Measurements from ENCODE around the gene GPR17. TPM values are rescaled to one million over a fixed set of nuclear protein-coding genes. Genes with fewer than 3 reads are reported as not detected.
A peak's percentile ranks its signal among the peaks of the same experiment; 100 is the strongest.

GPR17 gene
- total RNA-seq, 1 experiment from 2014 or later: not detected

DNA sequence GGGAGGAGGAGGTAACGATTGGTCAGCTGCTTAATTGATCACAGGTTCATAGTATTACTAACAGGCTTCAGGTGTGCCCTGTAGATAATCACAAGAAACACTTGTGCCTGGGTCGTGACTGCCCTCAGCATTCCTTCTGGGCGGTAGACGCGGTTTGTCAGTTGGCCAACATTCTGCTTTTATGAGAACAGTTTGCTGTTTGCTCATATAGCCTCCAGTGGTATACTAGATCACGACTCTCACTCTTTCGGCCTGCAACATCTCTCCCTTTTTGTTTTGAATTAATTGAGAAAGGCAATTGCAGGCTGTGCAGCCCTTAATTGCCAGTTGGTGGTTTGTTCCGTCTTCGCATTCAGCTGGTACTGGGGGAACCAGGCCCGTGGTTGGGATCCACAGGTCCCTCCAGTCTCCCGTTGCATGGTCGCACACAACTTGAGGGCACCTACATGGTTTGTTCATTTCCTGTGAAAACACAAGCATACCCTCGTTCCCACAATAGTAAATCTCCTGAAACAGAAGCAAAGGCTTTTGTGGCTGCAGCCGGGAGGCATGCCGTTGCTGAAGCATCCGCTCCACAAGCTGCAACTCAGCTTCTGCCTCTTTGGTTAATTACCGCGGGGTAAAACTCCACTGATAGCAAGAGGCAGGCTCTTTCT, 30.3 kb upstream of the GPR17 start:
- peaks cover 22% of the 10 kb centered on the region for H3K4me1 Mint-ChIP-seq (ENCODE audit: insufficient read depth, unreplicated experiment)

DNA sequence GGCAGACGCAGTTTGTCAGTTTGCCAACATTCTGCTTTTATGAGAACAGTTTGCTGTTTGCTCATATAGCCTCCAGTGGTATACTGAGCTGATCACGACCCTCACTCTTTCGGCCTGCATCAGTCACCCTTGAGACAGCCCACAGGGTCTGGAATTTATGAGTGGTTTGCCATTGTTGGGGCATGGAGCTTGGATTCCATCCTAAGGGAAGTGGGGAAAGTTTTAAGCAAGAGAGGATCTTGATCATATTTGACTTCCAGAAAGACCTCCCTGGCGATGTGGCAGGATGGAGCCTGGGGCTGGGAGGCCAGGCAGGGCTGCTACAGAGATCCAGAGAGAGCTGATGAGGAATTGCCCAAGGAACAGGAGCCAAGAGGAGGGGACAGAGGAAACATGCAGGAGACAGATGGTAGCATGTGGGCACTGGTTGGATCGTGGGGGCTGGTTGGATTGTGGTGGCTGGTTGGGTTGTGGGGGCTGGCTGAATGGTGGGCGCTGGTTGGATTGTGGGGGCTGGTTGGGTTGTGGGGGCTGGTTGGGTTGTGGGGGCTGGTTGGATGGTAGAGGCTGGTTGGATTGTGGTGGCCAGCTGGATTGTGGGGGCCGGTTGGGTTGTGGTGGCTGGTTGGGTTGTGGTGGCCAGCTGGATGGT, 27.3 kb upstream of the GPR17 start:
- BruUV-seq (replicated peaks): no TSS peak
- DNase-seq (ENCODE audit: unreplicated experiment): no peak
- H3K36me3 Mint-ChIP-seq (ENCODE audit: insufficient read depth, unreplicated experiment): no peaks in the 10 kb centered on the region
- no peaks in the 10 kb centered on the region for H3K27me3 Mint-ChIP-seq (ENCODE audit: insufficient read depth, unreplicated experiment)
- H3K27ac Mint-ChIP-seq (ENCODE audit: low read depth, unreplicated experiment): no peak overlapping the region
- ChIA-PET POLR2A (no interaction called here), CTCF (interaction anchor here (0.5 kb wide), 1 partner anchor 19 kb away, joined by 3 read pairs; no protein-coding TSS in a partner anchor)
- TF ChIP-seq, protein P1, sequence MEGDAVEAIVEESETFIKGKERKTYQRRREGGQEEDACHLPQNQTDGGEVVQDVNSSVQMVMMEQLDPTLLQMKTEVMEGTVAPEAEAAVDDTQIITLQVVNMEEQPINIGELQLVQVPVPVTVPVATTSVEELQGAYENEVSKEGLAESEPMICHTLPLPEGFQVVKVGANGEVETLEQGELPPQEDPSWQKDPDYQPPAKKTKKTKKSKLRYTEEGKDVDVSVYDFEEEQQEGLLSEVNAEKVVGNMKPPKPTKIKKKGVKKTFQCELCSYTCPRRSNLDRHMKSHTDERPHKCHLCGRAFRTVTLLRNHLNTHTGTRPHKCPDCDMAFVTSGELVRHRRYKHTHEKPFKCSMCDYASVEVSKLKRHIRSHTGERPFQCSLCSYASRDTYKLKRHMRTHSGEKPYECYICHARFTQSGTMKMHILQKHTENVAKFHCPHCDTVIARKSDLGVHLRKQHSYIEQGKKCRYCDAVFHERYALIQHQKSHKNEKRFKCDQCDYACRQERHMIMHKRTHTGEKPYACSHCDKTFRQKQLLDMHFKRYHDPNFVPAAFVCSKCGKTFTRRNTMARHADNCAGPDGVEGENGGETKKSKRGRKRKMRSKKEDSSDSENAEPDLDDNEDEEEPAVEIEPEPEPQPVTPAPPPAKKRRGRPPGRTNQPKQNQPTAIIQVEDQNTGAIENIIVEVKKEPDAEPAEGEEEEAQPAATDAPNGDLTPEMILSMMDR (IDR thresholded peaks at IDR 0.05; ENCODE audit: unreplicated experiment): no peak
- H3K9me3 Mint-ChIP-seq (ENCODE audit: unreplicated experiment): no peaks in the 10 kb centered on the region
- H3K4me1 Mint-ChIP-seq (ENCODE audit: insufficient read depth, unreplicated experiment): peaks cover 26% of the 10 kb centered on the region
- H3K4me3 Mint-ChIP-seq (ENCODE audit: unreplicated experiment): no peak overlapping the region
- intact Hi-C loops (cut with micrococcal nuclease): no loop called here

More for the DNA sequence above, 30.3 kb upstream of the GPR17 start:
- DNase-seq (ENCODE audit: unreplicated experiment): peak; percentile 22
- H3K27me3 Mint-ChIP-seq (ENCODE audit: insufficient read depth, unreplicated experiment): no peaks in the 10 kb centered on the region
- no peaks in the 10 kb centered on the region for H3K36me3 Mint-ChIP-seq (ENCODE audit: insufficient read depth, unreplicated experiment)
- no peak overlapping the region for H3K4me3 Mint-ChIP-seq (ENCODE audit: unreplicated experiment)
- intact Hi-C loops (cut with micrococcal nuclease): no loop called here
- peaks cover 8% of the 10 kb centered on the region for H3K9me3 Mint-ChIP-seq (ENCODE audit: unreplicated experiment)
- ChIA-PET POLR2A (interaction anchor here (0.5 to 0.6 kb wide), 2 partner anchors 346 to 1058 kb away, joined by 3 read pairs; no protein-coding TSS in a partner anchor), CTCF (interaction anchor here (0.6 kb wide), 2 partner anchors 329 to 534 kb away, joined by 3 read pairs; no protein-coding TSS in a partner anchor)
- TF ChIP-seq, protein P1 (IDR thresholded peaks at IDR 0.05; ENCODE audit: unreplicated experiment): no peak
- H3K27ac Mint-ChIP-seq (ENCODE audit: low read depth, unreplicated experiment): no peak overlapping the region
- BruUV-seq (replicated peaks): no TSS peak

DNA sequence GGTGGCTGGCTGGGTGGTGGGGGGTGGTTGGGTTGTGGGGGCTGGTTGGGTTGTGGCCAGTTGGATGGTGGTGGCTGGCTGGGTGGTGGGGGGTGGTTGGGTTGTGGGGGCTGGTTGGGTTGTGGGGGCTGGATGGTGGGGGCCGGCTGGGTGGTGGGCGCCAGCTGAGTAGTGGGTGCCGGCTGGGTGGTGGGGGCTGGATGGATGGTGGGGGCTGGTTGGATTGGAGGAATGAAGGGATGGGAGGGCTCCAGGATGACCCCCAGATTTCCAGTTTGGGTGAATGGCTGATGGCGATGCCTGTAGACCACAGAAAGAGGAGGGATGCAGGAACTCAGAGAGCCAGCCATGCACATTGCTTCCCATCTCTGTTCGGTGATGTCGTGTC, 26.8 kb upstream of the GPR17 start:
- ChIA-PET POLR2A (no interaction called here), CTCF (no interaction called here)
- Mint-ChIP-seq H3K4me3 (ENCODE audit: unreplicated experiment) (no peak overlapping the region), H3K4me1 (ENCODE audit: insufficient read depth, unreplicated experiment) (peaks cover 28% of the 10 kb centered on the region), H3K9me3 (ENCODE audit: unreplicated experiment) (no peaks in the 10 kb centered on the region), H3K27ac (ENCODE audit: low read depth, unreplicated experiment) (no peak overlapping the region), H3K36me3 (ENCODE audit: insufficient read depth, unreplicated experiment) (no peaks in the 10 kb centered on the region), H3K27me3 (ENCODE audit: insufficient read depth, unreplicated experiment) (no peaks in the 10 kb centered on the region)
- no peak for DNase-seq (ENCODE audit: unreplicated experiment)
- BruUV-seq (replicated peaks): no TSS peak
- intact Hi-C loops (cut with micrococcal nuclease): no loop called here
- TF ChIP-seq, protein P1 (IDR thresholded peaks at IDR 0.05; ENCODE audit: unreplicated experiment): no peak

DNA sequence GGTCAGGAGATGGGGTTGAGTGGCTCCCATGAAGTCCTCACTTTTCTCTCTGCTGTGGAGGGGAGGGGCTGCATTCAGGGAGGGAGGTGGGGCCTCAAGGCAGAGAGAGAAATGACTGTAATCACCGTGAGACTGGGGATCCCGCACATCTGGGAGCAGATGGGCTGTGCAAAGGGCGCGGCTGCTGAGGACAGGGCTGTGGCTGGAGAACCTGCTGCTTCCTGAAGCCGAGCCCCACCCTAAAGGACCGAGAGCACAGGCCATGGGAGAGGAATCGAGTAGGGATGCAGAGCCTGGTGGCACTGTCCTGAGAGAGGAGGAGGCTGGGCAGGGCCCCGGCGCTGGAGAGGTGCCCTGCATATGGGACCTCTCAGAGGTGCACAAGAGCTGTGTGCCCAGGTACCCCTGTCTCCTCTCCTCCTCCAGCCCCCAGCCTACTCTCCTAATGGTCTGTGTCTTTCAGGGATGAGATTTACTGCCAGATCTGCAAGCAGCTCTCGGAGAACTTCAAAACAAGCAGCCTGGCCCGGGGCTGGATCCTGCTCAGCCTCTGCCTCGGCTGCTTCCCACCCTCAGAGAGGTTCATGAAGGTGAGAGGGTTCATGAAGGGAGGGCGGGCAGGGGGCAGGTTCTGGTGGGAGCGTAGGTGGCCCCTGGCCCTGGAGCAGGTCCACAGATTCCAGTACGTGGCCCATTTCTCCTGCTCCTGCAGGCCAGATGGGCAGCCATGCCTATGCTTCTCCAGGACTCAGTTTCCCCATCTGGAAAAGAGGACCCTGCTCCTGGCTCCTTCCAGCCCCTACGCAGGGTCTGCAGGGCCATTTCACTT, 25.9 kb upstream of the GPR17 start:
- BruUV-seq (replicated peaks): no TSS peak
- Mint-ChIP-seq H3K4me1 (ENCODE audit: insufficient read depth, unreplicated experiment) (peaks cover 22% of the 10 kb centered on the region), H3K36me3 (ENCODE audit: insufficient read depth, unreplicated experiment) (no peaks in the 10 kb centered on the region), H3K9me3 (ENCODE audit: unreplicated experiment) (no peaks in the 10 kb centered on the region), H3K27ac (ENCODE audit: low read depth, unreplicated experiment) (no peak overlapping the region), H3K4me3 (ENCODE audit: unreplicated experiment) (no peak overlapping the region), H3K27me3 (ENCODE audit: insufficient read depth, unreplicated experiment) (no peaks in the 10 kb centered on the region)
- no peak for DNase-seq (ENCODE audit: unreplicated experiment)
- ChIA-PET CTCF (interaction anchor here (0.6 kb wide), 1 partner anchor 130 kb away, joined by 3 read pairs; no protein-coding TSS in a partner anchor), POLR2A (no interaction called here)
- TF ChIP-seq, protein P1 (IDR thresholded peaks at IDR 0.05; ENCODE audit: unreplicated experiment): no peak
- intact Hi-C loops (cut with micrococcal nuclease): no loop called here
